HFFc6 (cell line): ENCODE data around the gene ST8SIA5. TPM values are rescaled to one million over a fixed set of nuclear protein-coding genes. Genes with fewer than 3 reads are reported as not detected.

Source experiments
- DNase-seq: peaks from one replicate; pipeline ENCODE4 v3.0.0-alpha.2; 2018
- H3K27ac Mint-ChIP-seq: 2 replicates; pipeline ENCODE4 v1.8.0; 2020; ENCODE audit warnings: mild to moderate bottlenecking, mixed read lengths
- H3K27me3 Mint-ChIP-seq: 2 replicates; pipeline ENCODE4 v1.8.0; 2021; ENCODE audit warnings: mild to moderate bottlenecking, moderate library complexity, mixed read lengths; ENCODE audit not compliant: insufficient read depth
- H3K36me3 Mint-ChIP-seq: 2 replicates; pipeline ENCODE4 v1.8.0; 2021; ENCODE audit warnings: low read depth, mixed read lengths
- H3K4me1 Mint-ChIP-seq: 2 replicates; pipeline ENCODE4 v1.8.0; 2020; ENCODE audit warnings: low read depth, mixed read lengths
- H3K4me3 Mint-ChIP-seq: 2 replicates; pipeline ENCODE4 v1.8.0; 2020; ENCODE audit warnings: mild to moderate bottlenecking, moderate library complexity, mixed read lengths
- H3K9me3 Mint-ChIP-seq: 2 replicates; pipeline ENCODE4 v1.8.0; 2020; ENCODE audit warnings: mild to moderate bottlenecking, mixed read lengths
- total RNA-seq, 6 experiments: library from RNA; stranded (reverse); fragmentation: NEBNext Ultra II Directional; extraction: Animal tissue kit (Norgen Biotek cat#: 25700); gene quantifications; 2 replicates in 1 of 6; 3 replicates in 5 of 6; pipeline ENCODE4 v1.2.3, GENCODE V29; 2021
- TF ChIP-seq, protein P1 (sequence below): fragments of 200-600 bp; sonication (generic); IDR thresholded peaks from 2 replicates; pipeline ENCODE4 v1.5.0; 2021; ENCODE audit warnings: antibody characterized with exemption, mild to moderate bottlenecking

Gene ST8SIA5
- total RNA-seq, 6 experiments from 2014 or later = 0.23 TPM; not detected in 5

DNA sequence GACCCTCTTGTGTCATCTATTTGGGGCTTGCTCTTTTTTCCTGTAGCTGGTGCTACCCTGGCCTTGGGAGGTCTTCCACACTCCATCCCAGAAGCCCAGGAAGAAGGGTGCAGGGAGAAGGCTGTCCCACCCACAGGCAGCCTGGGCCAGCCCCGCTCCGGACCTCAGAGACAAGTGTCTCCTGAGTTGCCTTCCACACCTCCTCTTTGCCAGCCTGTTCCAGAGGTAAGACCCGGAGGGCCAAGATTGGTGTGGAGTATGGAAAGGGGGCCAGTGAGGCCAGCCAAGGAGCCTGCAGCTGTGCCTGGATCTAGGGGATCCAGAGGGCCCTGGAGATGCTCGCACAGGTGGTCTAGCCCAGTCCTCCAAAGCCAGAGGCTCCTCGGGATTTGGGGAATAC lies 40.5 kb downstream of the ST8SIA5 start:
- Mint-ChIP-seq H3K36me3 (no peaks in the 10 kb centered on the region), H3K27me3 (peaks cover 2% of the 10 kb centered on the region), H3K27ac (no peak overlapping the region), H3K9me3 (no peaks in the 10 kb centered on the region), H3K4me1 (peaks cover 44% of the 10 kb centered on the region), H3K4me3 (no peak overlapping the region)
- no peak for DNase-seq
- TF ChIP-seq, protein P1, sequence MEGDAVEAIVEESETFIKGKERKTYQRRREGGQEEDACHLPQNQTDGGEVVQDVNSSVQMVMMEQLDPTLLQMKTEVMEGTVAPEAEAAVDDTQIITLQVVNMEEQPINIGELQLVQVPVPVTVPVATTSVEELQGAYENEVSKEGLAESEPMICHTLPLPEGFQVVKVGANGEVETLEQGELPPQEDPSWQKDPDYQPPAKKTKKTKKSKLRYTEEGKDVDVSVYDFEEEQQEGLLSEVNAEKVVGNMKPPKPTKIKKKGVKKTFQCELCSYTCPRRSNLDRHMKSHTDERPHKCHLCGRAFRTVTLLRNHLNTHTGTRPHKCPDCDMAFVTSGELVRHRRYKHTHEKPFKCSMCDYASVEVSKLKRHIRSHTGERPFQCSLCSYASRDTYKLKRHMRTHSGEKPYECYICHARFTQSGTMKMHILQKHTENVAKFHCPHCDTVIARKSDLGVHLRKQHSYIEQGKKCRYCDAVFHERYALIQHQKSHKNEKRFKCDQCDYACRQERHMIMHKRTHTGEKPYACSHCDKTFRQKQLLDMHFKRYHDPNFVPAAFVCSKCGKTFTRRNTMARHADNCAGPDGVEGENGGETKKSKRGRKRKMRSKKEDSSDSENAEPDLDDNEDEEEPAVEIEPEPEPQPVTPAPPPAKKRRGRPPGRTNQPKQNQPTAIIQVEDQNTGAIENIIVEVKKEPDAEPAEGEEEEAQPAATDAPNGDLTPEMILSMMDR = no peak

DNA sequence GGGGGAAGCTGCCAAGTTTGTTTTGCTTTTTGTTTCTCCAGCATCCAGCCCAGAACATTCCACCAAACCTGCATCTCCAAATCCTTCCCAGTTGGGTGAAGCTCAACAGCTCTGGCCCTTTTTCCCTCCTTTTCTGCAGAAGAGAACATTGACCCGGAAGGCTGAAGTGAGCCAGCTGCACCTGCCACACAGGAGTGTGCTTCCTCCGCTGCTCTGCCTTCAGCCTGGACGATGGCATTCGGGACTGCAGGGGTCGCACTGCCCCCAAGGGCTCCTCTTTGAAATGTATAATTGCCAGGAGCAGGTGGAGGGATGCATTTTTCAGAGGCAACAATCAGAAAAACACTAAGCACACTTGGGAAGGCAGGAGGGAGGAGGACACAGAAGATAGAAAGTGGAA lies 41.8 kb downstream of the ST8SIA5 start:
- DNase-seq = no peak
- Mint-ChIP-seq H3K4me1 (peaks cover 35% of the 10 kb centered on the region), H3K27ac (no peak overlapping the region), H3K27me3 (peaks cover 2% of the 10 kb centered on the region), H3K4me3 (no peak overlapping the region), H3K9me3 (no peaks in the 10 kb centered on the region), H3K36me3 (no peaks in the 10 kb centered on the region)
- TF ChIP-seq, protein P1 = no peak

DNA sequence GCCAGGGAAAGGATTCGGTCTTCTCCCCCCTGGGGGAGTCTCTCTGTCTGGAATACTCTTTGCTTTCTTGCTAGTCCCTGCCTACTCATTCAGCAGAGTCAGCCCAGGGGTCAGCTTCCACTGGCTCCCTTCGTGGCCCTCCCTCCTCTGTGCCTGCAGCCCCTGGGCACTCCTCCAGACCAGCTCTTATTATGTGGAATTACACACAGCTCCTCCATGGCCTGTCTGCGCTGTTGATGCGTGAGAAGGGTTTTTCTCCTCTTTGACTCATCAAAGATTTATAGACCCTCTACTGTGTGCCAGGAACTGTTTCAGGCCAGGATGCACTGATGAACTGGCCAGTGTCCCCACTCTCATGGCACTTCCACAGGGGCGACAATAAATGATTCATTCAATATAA lies 44.4 kb downstream of the ST8SIA5 start:
- DNase-seq = peak; percentile 91
- Mint-ChIP-seq H3K4me1 (peaks cover 11% of the 10 kb centered on the region), H3K27me3 (peaks cover 2% of the 10 kb centered on the region; the same call in 1 of the 2 replicates), H3K4me3 (no peak overlapping the region), H3K36me3 (no peaks in the 10 kb centered on the region), H3K9me3 (no peaks in the 10 kb centered on the region), H3K27ac (no peak overlapping the region)
- TF ChIP-seq, protein P1 = no peak

- DNase-seq = no peak
- H3K27ac Mint-ChIP-seq = no peak overlapping the region
These were observed 45.4 kb downstream of the ST8SIA5 start for GRCh38 chr18:46711444-46711863.

DNA sequence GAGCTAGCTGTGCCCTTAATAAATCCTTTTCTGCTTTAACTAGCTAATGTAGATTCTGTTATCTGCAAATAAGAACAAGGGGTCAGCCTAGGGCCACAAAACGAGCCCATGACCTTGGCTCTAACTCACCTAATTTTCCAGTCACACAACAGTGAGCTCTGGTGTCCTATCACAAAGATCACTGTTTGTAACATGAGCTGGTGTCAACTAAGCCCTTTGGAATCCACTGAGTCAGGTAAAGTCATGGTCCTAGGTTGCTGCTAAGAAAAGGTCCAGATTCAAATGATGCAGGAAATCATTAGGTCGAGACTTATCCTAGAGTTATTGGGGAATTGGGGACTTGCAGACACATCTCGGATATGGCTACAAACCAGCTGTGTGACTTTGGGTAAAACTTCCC lies 49.9 kb downstream of the ST8SIA5 start:
- no peaks in the 10 kb centered on the region for H3K36me3 Mint-ChIP-seq
- peak; percentile 30 for DNase-seq
- H3K4me1 Mint-ChIP-seq = peaks cover 16% of the 10 kb centered on the region
- H3K27me3 Mint-ChIP-seq = peaks cover 6% of the 10 kb centered on the region; the same call in 1 of the 2 replicates
- no peak overlapping the region for H3K27ac Mint-ChIP-seq
- no peak overlapping the region for H3K4me3 Mint-ChIP-seq
- TF ChIP-seq, protein P1 = no peak
- H3K9me3 Mint-ChIP-seq = no peaks in the 10 kb centered on the region

More at GRCh38 chr18:46711444-46711863, 45.4 kb downstream of the ST8SIA5 start:
- no peaks in the 10 kb centered on the region for H3K9me3 Mint-ChIP-seq
- H3K4me1 Mint-ChIP-seq = peaks cover 13% of the 10 kb centered on the region
- H3K4me3 Mint-ChIP-seq = no peak overlapping the region
- no peaks in the 10 kb centered on the region for H3K36me3 Mint-ChIP-seq
- TF ChIP-seq, protein P1 = no peak
- peaks cover 2% of the 10 kb centered on the region; the same call in 1 of the 2 replicates for H3K27me3 Mint-ChIP-seq

GRCh38 chr18:46705521-46705920 lies 51.3 kb downstream of the ST8SIA5 start:
- no peak overlapping the region for H3K27ac Mint-ChIP-seq
- DNase-seq = no peak
- H3K4me1 Mint-ChIP-seq = peaks cover 16% of the 10 kb centered on the region
- peaks cover 7% of the 10 kb centered on the region for H3K27me3 Mint-ChIP-seq
- TF ChIP-seq, protein P1 = no peak
- no peaks in the 10 kb centered on the region for H3K9me3 Mint-ChIP-seq
- no peak overlapping the region for H3K4me3 Mint-ChIP-seq
- H3K36me3 Mint-ChIP-seq = no peaks in the 10 kb centered on the region
